Measurements from ENCODE around the gene PHEX.

The PHEX gene

DNA sequence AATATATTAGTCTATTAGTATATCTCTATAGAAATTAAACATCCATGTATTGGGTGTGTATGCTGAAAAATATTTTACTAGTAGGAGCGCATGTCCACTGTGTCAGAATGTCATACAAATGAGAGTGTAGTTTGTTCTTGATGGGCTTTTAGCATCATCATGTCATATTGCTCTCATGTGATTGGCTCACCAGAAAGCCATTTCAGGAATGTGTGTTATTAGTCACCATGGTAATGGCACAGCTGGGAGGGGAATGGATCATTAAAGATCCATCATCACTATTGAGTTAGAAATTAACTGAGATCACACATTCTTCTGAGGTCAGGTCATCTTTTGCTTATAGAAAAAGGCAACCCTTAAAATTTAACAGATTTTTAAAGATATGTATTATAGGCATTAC, 77.3 kb downstream of the PHEX start:
- no peak for DNase-seq

DNA sequence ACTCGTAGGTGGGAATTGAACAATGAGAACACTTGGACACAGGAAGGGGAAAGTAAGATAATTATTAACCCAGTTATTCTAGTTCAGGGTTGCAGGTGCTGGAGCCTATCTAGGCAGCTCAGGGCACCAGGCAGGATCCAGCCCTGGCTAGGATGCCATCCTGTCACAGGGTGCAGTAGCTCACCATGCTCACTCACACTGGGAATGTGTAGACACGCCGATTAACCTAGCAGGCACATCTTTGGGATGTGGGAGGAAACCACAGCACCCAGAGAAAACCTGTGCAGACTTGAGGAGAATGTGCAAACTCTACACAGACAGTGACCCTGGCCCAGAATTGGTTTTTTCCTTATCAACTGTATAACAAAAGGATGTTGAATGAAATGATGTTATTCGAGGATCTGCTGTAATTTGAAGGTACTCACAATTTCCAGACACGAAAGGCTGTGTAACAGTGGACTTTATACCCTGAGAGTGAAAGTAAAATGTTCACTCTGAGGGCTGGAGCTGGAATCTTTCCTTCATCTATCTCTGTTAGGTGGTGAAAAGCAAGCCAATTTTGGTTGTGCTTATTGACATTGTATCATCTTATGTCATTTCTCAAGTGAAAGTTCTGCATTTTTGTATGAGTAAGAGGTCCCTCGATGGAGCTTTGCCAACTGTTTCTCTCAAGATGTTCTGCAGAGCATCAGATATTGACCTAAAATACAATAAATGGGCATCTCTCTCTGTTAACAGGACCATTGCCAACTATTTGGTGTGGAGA, 78.8 kb downstream of the PHEX start:
- DNase-seq, result no peak

DNA sequence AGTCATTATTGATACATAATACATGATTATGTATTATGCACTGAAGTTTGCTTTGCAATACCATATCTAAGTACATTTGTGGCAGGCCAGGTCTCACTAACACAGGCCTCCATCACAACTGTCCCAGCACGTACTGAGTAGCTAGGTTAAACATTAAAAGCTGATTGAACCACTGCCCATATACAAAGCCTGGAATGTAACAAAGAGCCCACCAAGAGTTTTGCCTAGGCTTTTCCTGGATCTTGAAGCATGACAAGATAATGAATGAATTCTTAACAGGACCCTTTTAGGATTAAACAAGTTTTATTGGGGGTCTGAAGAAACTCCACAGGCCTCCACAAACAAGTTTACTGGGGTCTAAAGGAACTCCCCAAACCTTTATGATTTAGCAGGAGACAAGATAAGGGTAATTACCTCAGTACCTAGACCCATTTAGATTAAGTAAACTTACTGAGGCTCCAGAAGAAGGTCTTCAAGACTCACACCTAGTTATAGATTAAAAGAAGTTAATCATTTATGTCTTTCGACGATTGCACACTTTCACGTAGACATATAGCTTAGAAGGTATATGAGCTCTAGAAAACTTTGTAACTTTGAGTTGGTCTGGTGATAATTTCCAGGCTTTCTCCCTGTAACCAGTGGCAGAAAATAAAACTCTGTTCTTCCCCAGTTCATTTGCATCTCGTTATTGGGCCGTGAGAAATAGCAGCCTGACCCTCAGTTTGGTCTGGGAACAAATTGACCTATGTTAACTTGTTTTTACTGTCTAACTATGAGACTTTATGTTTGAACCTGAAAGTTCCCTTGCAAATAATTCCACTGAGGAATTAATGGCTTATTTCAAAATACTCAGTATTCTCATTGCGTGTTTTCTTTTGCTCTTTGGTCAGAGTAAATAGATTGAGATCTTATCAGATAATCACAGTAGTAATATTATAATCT, 84.8 kb downstream of the PHEX start:
- no peak for DNase-seq

DNA sequence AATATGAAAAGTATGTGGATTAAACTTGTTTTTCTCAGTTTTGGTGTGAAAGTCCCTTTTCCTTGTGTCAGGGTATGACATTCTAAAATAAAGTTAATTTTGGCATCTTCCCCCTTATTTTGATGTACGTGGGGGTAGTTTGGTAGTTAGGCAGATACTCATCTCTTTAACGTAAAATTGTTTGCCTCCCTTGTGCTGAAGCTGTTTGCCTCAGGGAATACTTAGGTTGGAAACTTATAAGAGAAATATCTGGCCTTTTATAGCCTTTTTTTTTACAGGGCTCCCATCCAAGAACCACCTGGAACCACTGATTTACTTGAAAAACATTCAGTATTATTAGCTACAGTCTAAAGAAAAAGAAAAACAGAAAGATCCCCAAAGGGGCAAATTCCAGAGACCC, 85.5 kb downstream of the PHEX start:
- no peak for DNase-seq

DNA sequence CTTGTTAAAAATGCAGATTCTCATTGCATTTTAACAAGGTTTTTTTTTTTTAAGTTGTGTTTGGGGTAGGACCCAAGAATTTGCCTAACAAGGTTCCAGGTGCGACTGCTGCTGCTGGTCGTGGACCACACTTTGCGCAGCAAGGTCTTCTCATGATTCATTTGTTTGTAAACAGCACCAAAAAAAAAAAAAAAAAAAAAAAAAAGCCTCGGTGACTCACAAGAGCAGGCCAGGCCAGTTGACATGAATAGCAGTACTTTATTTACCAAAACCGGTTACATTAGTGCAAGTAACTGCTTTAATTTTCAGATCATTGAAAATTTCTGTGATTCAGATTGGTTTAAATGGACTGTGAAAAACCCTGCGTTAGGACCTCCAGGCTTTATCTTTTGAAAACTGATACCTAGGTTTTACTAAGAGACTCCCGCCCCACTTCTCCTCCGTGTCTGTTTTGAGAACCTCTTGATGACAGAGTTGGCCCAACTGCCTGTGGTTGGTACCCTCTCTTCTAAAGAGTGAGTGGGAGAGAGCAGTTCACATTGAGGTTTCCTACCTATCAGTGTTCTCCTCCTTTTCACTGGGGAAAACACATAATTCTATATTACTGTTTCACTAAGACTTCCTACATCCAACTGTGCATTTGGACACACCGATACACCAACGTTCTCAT, 86.2 kb downstream of the PHEX start:
- no peak for DNase-seq

DNA sequence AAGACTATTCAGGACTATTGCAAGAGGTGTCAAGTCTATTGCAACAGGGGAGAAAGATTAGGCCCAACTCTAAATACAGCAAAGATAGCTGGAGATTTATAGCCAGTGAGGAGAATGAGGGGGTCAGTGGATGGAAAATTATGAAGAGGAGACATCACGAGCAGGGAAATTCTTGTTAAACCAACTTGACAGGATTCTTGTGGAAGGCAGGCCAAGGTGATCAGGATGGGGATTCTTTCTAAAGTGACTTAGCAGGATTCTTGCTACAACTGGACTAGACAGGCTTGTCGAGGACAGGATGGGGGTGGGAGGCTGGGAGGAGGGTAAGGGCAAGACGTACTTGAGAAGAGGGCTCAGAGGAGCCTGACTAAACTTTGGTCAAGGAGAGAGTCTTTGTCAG, 89.0 kb downstream of the PHEX start:
- no peak for DNase-seq

DNA sequence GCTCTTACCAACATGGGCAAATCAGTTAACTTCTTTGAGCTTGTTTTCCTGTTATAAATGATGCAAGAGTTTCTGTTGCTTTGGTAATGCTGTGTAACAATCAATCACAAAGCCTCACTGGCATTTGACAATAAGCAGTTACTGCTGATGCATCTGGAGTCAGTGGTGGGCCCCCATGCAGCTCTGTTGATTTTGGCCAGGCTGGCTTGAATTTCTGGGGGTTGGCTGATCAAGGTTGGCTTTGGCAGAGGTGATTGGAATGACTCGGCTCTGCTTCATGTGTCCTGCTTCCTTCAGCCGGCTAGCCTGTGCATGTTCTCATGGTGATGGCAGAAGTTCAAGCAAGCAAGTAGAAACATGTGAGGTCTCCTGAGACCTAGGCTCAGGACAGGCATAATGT, 90.4 kb downstream of the PHEX start:
- no peak for DNase-seq

DNA sequence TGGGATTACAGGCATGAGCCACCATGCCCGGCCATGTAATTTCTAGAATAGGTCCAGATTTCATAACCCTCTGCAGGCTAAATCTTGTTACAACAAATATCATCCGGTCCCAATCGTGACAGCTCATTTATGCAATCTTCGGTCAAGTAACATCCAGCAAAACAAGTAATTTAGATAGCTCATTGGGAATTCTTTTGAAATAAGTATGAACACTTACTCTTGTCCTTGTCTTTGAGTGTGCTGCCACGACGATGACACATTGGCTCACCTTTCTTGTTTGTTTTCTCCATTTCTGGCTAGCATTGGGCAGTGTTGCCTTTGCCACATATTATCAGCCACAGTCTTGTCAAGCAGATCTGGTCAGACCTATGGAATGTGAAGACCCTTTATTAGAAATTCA, 92.0 kb downstream of the PHEX start:
- no peak for DNase-seq

DNA sequence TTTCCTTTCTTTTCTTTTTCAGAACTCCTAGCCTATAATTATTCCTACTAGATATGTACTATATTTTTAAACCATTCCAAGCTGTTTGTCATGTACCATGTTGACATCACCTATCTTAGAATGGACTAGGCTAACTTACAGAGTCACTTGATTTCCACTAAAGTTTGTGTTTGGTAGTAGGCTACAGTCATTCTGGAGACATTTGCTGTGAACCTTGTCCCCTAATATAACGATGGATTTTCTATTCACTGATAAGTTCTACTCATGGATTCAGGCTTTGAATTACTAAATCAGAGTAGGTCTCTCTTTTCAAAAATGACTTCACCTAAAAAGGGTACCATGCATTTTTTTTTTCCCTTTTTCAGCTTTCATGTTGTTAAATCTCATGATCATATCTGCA, 93.4 kb downstream of the PHEX start:
- DNase-seq, result no peak

DNA sequence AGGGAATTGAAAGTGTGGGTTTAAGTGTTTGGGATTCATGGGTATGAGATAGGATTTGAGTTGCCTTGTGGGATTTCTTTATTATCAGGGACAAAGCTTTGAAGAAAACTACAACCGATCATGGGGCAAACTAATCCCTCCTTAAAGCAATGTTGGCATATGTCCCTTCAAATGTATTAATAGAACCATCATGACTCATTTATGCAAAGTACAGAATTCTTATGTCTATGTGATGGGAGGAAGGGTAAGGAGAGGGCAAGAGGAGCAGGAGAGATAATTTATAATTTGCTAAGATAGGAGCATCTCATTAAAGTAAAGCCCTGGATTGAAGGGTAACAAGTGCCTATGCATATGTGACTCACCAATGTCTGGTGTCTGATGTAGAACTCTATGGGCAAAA, 94.2 kb downstream of the PHEX start:
- DNase-seq, result no peak

DNA sequence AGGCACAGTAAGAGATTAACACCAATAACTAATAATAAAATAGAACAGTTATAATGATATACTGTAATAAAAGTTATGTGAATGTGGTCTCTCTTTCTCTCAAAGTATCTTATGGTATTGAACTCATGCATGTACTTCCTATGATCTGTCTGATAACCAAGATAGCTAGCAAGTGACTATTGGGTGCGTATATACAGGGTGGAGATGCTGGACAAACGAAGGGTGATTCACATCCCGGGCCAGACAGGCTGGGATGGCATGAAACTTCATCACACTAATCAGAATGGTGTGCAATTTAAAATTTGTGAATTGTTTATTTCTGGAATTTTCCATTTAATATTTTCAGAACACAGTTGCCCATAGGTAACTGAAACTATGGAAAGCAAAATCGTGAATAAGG, 96.8 kb downstream of the PHEX start:
- DNase-seq, result no peak

DNA sequence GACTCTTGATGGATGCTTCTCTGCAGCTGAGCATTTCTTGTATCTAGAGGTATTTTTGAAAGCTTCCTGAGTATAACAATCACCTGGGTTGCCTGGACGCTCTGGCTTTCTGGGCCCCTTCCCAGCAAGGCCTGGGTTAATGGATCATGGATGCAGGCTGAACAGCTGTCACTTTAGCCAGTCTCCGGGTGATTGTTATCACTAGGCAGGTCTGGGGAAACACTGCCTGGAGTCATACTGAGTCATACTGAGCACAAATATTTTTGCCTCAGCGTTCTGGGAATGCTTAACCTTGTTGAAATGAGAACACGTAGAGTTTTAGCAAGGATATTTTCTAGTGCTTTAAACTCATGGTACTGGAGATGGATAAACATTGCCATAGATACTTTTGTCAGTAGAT, 102.6 kb downstream of the PHEX start:
- no peak for DNase-seq

DNA sequence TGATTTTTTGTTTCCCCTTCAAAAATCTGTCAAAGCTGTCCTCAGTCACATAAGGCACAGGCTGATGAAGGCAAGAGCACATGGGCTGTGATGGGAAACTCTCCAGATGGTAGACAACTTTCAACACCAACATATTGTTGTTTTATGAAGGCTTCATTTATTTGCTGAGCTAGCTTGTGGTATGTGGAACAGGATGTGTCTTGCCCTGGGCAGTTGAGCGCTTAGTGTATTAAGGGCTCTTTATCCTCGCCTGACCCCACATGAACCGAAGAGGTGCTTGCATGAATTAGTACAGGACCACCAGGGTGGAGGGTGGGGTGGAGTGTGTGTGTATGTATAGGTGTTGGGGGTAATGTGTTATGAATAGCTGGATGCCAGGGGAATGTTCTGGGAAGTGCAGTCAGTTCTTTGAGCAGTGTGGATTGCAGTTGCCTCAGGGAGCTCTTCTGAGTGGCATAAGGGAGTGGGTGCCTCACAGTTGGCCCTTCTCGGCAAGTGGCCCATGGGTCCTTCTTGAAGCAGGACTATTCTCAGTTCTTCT, 103.1 kb downstream of the PHEX start:
- no peak for DNase-seq

DNA sequence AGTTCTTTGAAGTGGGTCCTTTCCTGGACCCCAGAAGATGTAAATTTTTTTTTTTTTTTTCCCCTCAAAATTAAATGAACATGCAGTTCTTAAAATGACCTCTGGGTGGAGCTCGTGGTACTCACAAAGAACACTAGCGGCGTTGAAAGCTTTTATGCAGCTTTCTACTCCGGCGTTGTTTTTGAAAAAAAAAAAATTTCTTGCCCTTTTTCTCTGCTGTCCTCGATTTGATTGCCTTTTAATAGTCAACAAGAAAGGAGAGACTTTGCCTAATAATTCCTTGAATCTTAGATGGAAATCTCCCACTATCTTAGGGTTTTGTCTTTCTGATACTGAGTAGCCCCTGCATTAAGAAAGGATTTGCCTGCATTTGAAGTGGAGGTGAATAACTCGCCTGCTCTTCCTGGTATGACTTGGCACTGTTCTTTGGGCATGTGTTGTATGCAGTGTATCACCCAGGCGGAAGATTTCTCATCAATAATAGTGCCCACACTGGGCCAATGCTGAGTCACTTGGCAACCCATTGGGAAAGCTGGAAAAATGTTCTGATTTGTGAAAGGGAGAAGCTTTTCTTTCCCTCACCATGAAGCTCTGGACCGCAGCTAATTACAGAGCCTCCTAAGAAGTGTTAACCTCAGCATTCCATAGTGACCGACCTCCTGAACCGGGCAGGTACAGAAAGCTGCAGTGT, 104.0 kb downstream of the PHEX start:
- peak; percentile 46 for DNase-seq

DNA sequence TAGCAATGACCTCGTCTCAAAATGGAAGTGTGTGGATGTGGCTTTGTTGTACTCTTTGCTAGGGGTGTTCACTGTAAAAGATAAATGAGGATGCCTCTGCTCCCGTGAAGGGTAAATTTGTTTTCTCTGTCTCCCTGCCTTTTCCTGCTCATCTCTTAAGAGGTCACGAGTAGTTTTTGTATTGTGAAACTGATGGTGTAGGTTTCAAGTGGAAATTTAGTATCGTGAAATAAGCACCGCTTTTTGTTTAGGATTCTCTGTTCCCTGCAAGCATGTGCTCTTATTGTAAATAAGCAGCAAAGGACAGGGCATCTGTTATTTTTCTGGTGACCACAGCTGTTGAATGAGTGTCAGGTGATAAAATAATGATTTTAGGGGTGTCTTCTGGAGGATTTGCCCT, 104.6 kb downstream of the PHEX start:
- no peak for DNase-seq

DNA sequence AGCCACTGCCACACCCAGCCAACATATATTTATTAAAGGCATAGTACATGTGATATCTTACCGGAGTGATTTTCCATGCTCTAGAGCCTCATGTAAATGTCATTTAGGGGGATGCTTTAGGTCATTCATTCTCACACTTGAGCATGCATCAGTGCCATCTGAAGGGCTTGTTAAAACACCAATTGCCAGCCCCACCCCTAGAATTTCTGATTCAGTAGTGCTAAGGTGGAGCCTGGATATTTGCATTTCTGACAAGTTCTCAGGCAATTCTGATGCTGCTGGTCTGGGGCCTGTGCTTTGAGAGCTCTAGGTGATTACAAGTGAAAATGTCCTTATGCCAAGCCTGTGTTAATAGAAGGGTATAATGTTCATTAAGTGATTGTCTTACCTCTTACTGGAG, 107.7 kb downstream of the PHEX start:
- no peak for DNase-seq

DNA sequence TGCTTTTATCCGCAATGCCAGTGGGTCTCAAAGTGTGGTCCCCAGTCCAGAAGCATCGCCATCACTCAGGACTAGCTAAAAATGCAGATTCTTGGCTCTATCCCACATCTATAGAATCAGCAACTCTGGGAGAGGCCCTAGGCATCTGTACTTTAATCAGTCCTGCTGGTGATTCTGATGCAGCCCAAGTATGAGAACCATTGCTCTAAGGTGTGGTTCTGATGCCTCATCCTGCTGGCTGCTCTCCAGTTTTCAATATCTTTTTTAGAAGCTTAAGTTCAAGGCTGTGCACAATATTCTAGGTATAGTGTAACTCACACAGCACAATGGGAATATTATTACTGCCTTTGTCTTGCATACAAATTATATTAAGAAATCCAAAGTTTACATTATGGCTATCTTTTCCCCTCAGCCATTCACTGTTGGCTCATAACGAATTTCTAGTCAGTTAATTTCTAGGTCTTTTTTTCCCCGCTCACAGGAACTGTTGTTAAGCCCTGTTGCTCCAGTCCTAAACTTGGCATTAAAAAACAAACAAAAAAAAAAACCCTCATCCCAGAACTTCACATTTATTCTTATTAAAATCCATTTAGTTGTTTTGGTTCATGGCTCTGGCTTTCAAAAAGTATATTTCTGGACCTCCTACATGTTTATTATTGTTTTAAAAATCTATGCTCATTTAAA, 109.1 kb downstream of the PHEX start:
- no peak for DNase-seq

DNA sequence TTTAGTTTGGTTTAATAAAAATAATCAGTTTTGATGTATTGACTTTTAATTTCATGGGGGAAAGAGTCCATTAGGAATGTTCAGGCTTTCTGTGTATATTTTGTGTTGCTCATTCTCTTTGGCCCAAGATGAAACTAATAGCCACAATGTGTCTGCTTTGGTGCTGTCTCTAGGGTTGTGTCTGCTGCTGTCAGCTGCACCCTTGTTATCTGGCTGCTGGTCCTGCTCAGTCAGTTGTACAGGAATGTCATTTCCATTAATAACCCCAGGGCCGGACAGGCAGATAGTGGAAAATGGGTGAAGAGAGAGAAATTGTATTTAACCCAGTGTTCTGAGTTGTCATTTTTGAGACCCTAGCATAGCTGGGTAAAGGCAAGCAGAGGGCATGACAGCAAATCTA, 115.1 kb downstream of the PHEX start:
- DNase-seq, result no peak

DNA sequence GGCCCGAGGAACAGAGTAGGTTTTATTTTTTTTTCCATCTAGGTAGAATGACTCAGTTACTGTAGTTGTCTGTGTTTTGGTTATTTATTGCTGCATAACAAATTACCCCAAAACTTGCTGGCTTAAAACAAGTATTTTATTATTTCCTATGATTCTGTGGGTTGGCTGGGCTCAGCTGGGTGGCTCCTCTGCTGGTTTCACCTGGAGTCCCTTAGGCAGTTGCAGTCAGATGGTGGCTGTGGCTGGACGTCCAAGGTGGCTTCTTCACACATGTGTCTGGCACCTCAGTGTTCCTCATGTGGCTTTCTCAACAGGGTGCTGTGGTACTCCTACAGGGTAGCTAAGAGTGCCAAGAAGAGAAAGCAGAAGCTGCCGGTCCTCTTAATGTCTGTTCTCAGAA, 115.8 kb downstream of the PHEX start:
- no peak for DNase-seq

DNA sequence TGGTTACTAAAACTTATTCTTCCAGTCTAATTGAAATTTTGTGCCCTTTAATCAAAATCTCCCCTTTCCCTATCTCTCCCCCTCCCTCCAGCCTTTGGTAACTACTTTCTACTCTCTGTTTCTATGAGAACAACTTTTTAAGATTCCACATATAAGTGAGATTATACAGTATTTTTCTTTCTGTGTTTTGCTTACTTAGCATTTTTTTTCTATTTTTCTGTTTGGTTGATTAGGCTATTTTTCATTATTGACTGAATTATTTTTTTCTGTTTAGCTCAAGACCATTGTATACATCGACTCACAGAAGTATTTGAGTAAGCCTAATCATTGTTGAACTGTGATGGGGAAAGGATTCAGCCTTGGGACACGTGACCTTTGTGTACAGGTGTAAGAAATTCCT, 116.4 kb downstream of the PHEX start:
- DNase-seq, result no peak

DNA sequence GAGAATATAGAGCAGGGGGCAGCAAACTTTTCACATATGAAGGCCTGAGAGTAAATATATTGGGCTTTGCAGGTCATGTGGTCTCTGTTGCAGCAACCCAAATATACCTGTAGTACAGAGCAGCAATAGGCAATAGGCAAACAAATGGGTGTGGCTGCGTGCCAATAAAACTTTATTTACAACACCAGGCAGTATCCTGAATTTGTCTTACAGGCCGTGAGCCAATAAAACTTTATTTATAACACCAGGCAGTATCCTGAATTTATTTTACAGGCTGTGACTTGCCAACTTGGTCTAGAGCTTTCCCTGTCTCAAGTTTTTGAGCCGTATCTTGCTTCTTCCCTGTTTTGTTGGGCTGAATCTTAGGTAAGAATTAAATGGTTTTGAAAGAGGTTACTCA, 118.2 kb downstream of the PHEX start:
- no peak for DNase-seq

DNA sequence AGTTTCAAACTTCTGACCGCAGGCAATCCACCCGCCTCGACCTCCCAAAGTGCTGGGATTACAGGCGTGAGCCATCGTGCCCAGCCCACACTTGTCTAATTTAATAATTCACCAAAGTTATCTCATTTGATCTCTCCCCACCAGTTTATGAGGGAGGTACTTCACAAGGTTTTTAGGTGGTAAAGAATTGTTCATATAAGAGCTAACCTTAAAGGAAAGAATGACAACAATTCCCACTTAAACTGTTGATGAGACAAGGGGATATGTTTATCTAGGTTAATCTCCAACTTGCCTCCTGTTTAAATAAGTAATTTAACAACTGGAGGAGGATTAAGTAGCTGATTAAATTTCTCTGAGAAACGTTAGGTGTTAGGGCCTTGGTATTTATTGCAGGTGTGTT, 123.0 kb downstream of the PHEX start:
- DNase-seq, result no peak
